GM23338 (cell line): ENCODE results near the gene HDAC9. TPM values are rescaled to one million over a fixed set of nuclear protein-coding genes. Genes with fewer than 3 reads are reported as not detected.

Source experiments
- ATAC-seq: fragments of 200-7000 bp; cut with Tn5 transposase; 3 replicates; pipeline ENCODE4 v1.9.1; 2020
- DNase-seq: peaks from one replicate; pipeline ENCODE4 v3.0.0-alpha.2; 2015; ENCODE audit warnings: low spot score
- H2AFZ ChIP-seq: fragments of 200-600 bp; sonication (generic); 2 replicates; pipeline ENCODE4 v1.8.0; 2016; ENCODE audit warnings: antibody characterized with exemption, mild to moderate bottlenecking, moderate library complexity
- H3F3A ChIP-seq: fragments of 200-600 bp; sonication (generic); replicated peaks from 2 replicates; pipeline ENCODE4 v1.8.0; 2017; ENCODE audit warnings: antibody characterized with exemption, mixed run types, low read depth
- H3K27ac ChIP-seq: fragments of 200-600 bp; sonication (generic); 2 replicates; pipeline ENCODE4 v1.6.1; 2016; ENCODE audit warnings: low read depth
- H3K27me3 ChIP-seq: fragments of 200-600 bp; sonication (generic); 2 replicates; pipeline ENCODE4 v1.8.0; 2016; ENCODE audit warnings: mild to moderate bottlenecking, mixed run types, moderate library complexity; ENCODE audit not compliant: insufficient read depth
- H3K36me3 ChIP-seq: fragments of 200-600 bp; sonication (generic); 2 replicates; pipeline ENCODE4 v1.8.0; 2016; ENCODE audit warnings: mild to moderate bottlenecking; ENCODE audit not compliant: insufficient read depth
- H3K4me1 ChIP-seq: fragments of 200-600 bp; sonication (generic); 2 replicates; pipeline ENCODE4 v1.8.0; 2016; ENCODE audit warnings: mild to moderate bottlenecking, moderate library complexity; ENCODE audit not compliant: insufficient read depth
- H3K4me2 ChIP-seq: fragments of 200-600 bp; sonication (generic); 2 replicates; pipeline ENCODE4 v1.7.1; 2017; ENCODE audit warnings: mixed run types
- H3K4me3 ChIP-seq: fragments of 200-600 bp; sonication (generic); 2 replicates; pipeline ENCODE4 v1.6.1; 2016; ENCODE audit warnings: mixed run types
- H3K79me2 ChIP-seq: fragments of 200-600 bp; sonication (generic); replicated peaks from 2 replicates; pipeline ENCODE4 v1.8.0; 2017; ENCODE audit warnings: mild to moderate bottlenecking; ENCODE audit not compliant: insufficient read depth
- H3K9me2 ChIP-seq: fragments of 200-600 bp; sonication (generic); 2 replicates; pipeline ENCODE4 v1.8.0; 2017; ENCODE audit not compliant: insufficient read depth
- H4K20me1 ChIP-seq: fragments of 200-600 bp; sonication (generic); replicated peaks from 2 replicates; pipeline ENCODE4 v1.8.0; 2017; ENCODE audit warnings: mild to moderate bottlenecking; ENCODE audit not compliant: insufficient read depth
- H3K27ac Mint-ChIP-seq: 2 replicates; pipeline ENCODE4 v1.8.0; 2020; ENCODE audit warnings: inconsistent platforms, mild to moderate bottlenecking, moderate library complexity, mixed read lengths
- H3K27me3 Mint-ChIP-seq: 3 replicates; pipeline ENCODE4 v1.8.0; 2022; ENCODE audit warnings: low read depth, mild to moderate bottlenecking, moderate library complexity, mixed read lengths, inconsistent platforms; ENCODE audit not compliant: insufficient read depth, poor library complexity
- H3K36me3 Mint-ChIP-seq: 3 replicates; pipeline ENCODE4 v1.8.0; 2021; ENCODE audit warnings: low read depth, mild to moderate bottlenecking, inconsistent platforms, moderate library complexity, mixed read lengths
- H3K4me1 Mint-ChIP-seq: 3 replicates; pipeline ENCODE4 v1.8.0; 2020; ENCODE audit warnings: mild to moderate bottlenecking, inconsistent platforms, mixed read lengths
- H3K4me3 Mint-ChIP-seq: 3 replicates; pipeline ENCODE4 v1.8.0; 2021; ENCODE audit warnings: moderate library complexity, mild to moderate bottlenecking, inconsistent platforms, mixed read lengths
- H3K9me3 Mint-ChIP-seq: 3 replicates; pipeline ENCODE4 v1.8.0; 2020; ENCODE audit warnings: moderate library complexity, mild to moderate bottlenecking, inconsistent platforms, mixed read lengths
- CREB1 ChIP-seq: fragments of 250-450 bp; sonication (Bioruptor Pico); IDR thresholded peaks from 2 replicates; pipeline ENCODE4 v1.5.0; 2020; ENCODE audit warnings: low read depth, mild to moderate bottlenecking, moderate library complexity
- CTCF ChIP-seq, 2 experiments: fragments of 200-600 bp in 1 of 2; sonication (generic) in 1 of 2; conservative IDR thresholded peaks; 2 replicates each; pipeline versions ENCODE4 v1.5.1 to v1.6.1; 2016 to 2017; ENCODE audit warnings: antibody characterized with exemption in 2 of 2, low read depth in 2 of 2, mild to moderate bottlenecking in 2 of 2, moderate library complexity in 1 of 2
- ETS1 ChIP-seq: IDR thresholded peaks from 2 replicates; pipeline ENCODE4 v1.6.1; 2016; ENCODE audit warnings: antibody characterized with exemption
- EZH2 ChIP-seq: fragments of 200-600 bp; sonication (generic); IDR thresholded peaks from one replicate; pipeline ENCODE4 v1.8.0; 2017; ENCODE audit warnings: antibody characterized with exemption, mild to moderate bottlenecking, low read depth; ENCODE audit not compliant: unreplicated experiment
- EZH2phosphoT487 ChIP-seq: fragments of 200-600 bp; sonication (generic); IDR thresholded peaks from one replicate; pipeline ENCODE4 v1.8.1; 2018; ENCODE audit warnings: antibody characterized with exemption; ENCODE audit not compliant: unreplicated experiment
- JUNB ChIP-seq: IDR thresholded peaks from one replicate; pipeline ENCODE4 v1.6.1; 2016; ENCODE audit warnings: antibody characterized with exemption; ENCODE audit not compliant: unreplicated experiment
- NANOG ChIP-seq: IDR thresholded peaks from 2 replicates; pipeline ENCODE4 v1.6.1; 2016; ENCODE audit warnings: antibody characterized with exemption, borderline replicate concordance
- POLR2AphosphoS5 ChIP-seq: IDR thresholded peaks from 2 replicates; pipeline ENCODE4 v1.6.1; 2016; ENCODE audit warnings: antibody characterized with exemption, low read depth
- REST ChIP-seq: IDR thresholded peaks from one replicate; pipeline ENCODE4 v1.6.1; 2018; ENCODE audit warnings: antibody characterized with exemption; ENCODE audit not compliant: unreplicated experiment
- STAT1 ChIP-seq: IDR thresholded peaks from one replicate; pipeline ENCODE4 v1.6.1; 2016; ENCODE audit warnings: antibody characterized with exemption; ENCODE audit not compliant: unreplicated experiment
- ZNF114 ChIP-seq: fragments of 250-450 bp; sonication (Bioruptor Pico); IDR thresholded peaks from 2 replicates; pipeline ENCODE4 v1.5.0; 2020; ENCODE audit warnings: mild to moderate bottlenecking, moderate library complexity
- ZNF331 ChIP-seq: fragments of 250-450 bp; sonication (Bioruptor Pico); IDR thresholded peaks from 2 replicates; pipeline ENCODE4 v1.5.0; 2020; ENCODE audit warnings: low read depth, mild to moderate bottlenecking, moderate library complexity
- polyA plus RNA-seq: library from polyadenylated mRNA; unstranded; fragments of >200 nt; fragmentation: Nextera tagmentation; extraction: Ambion mirVana; gene quantifications from 2 replicates; pipeline ENCODE4 v1.2.1, GENCODE V29; 2016
- total RNA-seq: library from RNA; depleted of rRNA; stranded (reverse); fragments of >200 nt; shearing (Covaris generic); gene quantifications from 2 replicates; pipeline ENCODE4 v1.2.3, GENCODE V29; 2014
- TF ChIP-seq, protein P1 (sequence below): fragments of 250-450 bp; sonication (Bioruptor Pico); IDR thresholded peaks from 2 replicates; pipeline ENCODE4 v1.5.0; 2020; ENCODE audit warnings: mild to moderate bottlenecking, moderate library complexity

The HDAC9 gene
- total and polyA plus RNA-seq, 2 experiments from 2014 or later = 8.3 to 18.5 TPM

DNA sequence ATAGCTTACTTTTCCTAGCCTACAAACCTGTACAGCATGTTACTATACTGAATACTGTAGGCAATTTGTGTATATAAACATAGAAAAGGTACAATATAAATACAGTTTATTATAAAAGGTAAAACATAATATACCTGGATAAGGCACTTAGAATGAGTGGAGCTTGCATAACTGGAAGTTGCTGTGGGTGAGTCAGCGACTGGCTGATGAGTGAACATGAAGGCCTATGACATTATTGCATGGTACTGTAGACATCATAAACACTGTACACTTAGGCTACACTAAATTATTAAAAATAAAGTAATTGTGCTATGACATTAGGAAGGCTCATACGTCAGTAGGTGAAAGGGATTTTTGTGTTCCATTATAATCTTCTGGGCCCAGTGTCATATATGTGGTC lies 228.8 kb downstream of the HDAC9 start:
- ATAC-seq = no peak
- no peaks in the 10 kb centered on the region for H3K27me3 ChIP-seq
- H3K4me1 ChIP-seq = no peaks in the 10 kb centered on the region
- H3K4me1 Mint-ChIP-seq = no peaks in the 10 kb centered on the region
- no peak overlapping the region for H3K4me2 ChIP-seq
- no peaks in the 10 kb centered on the region for H3K9me2 ChIP-seq
- no peak for DNase-seq
- no peaks in the 10 kb centered on the region for H3K79me2 ChIP-seq
- H3K4me3 Mint-ChIP-seq = no peak overlapping the region
- H4K20me1 ChIP-seq = no peaks in the 10 kb centered on the region
- no peak overlapping the region for H3K4me3 ChIP-seq
- H3K9me3 Mint-ChIP-seq = no peaks in the 10 kb centered on the region
- no peak for TF ChIP-seq POLR2AphosphoS5
- no peak for TF ChIP-seq ZNF331 (CRISPR knock-in tag)
- TF ChIP-seq JUNB = no peak
- TF ChIP-seq REST = no peak
- TF ChIP-seq STAT1 = no peak
- no peak for TF ChIP-seq ZNF114 (CRISPR knock-in tag)
- TF ChIP-seq, protein P1, sequence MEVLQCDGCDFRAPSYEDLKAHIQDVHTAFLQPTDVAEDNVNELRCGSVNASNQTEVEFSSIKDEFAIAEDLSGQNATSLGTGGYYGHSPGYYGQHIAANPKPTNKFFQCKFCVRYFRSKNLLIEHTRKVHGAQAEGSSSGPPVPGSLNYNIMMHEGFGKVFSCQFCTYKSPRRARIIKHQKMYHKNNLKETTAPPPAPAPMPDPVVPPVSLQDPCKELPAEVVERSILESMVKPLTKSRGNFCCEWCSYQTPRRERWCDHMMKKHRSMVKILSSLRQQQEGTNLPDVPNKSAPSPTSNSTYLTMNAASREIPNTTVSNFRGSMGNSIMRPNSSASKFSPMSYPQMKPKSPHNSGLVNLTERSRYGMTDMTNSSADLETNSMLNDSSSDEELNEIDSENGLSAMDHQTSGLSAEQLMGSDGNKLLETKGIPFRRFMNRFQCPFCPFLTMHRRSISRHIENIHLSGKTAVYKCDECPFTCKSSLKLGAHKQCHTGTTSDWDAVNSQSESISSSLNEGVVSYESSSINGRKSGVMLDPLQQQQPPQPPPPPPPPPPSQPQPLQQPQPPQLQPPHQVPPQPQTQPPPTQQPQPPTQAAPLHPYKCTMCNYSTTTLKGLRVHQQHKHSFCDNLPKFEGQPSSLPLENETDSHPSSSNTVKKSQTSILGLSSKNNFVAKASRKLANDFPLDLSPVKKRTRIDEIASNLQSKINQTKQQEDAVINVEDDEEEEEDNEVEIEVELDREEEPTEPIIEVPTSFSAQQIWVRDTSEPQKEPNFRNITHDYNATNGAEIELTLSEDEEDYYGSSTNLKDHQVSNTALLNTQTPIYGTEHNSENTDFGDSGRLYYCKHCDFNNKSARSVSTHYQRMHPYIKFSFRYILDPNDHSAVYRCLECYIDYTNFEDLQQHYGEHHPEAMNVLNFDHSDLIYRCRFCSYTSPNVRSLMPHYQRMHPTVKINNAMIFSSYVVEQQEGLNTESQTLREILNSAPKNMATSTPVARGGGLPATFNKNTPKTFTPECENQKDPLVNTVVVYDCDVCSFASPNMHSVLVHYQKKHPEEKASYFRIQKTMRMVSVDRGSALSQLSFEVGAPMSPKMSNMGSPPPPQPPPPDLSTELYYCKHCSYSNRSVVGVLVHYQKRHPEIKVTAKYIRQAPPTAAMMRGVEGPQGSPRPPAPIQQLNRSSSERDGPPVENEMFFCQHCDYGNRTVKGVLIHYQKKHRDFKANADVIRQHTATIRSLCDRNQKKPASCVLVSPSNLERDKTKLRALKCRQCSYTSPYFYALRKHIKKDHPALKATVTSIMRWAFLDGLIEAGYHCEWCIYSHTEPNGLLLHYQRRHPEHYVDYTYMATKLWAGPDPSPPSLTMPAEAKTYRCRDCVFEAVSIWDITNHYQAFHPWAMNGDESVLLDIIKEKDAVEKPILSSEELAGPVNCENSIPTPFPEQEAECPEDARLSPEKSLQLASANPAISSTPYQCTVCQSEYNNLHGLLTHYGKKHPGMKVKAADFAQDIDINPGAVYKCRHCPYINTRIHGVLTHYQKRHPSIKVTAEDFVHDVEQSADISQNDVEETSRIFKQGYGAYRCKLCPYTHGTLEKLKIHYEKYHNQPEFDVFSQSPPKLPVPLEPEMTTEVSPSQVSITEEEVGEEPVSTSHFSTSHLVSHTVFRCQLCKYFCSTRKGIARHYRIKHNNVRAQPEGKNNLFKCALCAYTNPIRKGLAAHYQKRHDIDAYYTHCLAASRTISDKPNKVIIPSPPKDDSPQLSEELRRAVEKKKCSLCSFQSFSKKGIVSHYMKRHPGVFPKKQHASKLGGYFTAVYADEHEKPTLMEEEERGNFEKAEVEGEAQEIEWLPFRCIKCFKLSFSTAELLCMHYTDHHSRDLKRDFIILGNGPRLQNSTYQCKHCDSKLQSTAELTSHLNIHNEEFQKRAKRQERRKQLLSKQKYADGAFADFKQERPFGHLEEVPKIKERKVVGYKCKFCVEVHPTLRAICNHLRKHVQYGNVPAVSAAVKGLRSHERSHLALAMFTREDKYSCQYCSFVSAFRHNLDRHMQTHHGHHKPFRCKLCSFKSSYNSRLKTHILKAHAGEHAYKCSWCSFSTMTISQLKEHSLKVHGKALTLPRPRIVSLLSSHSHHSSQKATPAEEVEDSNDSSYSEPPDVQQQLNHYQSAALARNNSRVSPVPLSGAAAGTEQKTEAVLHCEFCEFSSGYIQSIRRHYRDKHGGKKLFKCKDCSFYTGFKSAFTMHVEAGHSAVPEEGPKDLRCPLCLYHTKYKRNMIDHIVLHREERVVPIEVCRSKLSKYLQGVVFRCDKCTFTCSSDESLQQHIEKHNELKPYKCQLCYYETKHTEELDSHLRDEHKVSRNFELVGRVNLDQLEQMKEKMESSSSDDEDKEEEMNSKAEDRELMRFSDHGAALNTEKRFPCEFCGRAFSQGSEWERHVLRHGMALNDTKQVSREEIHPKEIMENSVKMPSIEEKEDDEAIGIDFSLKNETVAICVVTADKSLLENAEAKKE = no peak
- no peak for TF ChIP-seq EZH2
- no peak for TF ChIP-seq EZH2phosphoT487
- TF ChIP-seq NANOG = no peak
- TF ChIP-seq CREB1 (CRISPR knock-in tag) = no peak
- TF ChIP-seq ETS1 = no peak
- no peak for TF ChIP-seq CTCF (conservative IDR thresholded peaks at IDR 0.05; ENCODE audit: low read depth in 2 of 2)
- no peaks in the 10 kb centered on the region for H3K36me3 Mint-ChIP-seq
- H2AFZ ChIP-seq = no peak overlapping the region
- no peaks in the 10 kb centered on the region for H3K27me3 Mint-ChIP-seq
- H3K27ac Mint-ChIP-seq = no peak overlapping the region; the same call in 1 of the 2 replicates
- H3K36me3 ChIP-seq = no peaks in the 10 kb centered on the region
- H3F3A ChIP-seq = no peaks in the 10 kb centered on the region
- H3K27ac ChIP-seq = no peak overlapping the region
